OCI-LY1 (cell line): ENCODE data around the gene COMMD1.
A peak's percentile ranks its signal among the peaks of the same experiment; 100 is the strongest.

ENCODE experiments used
- H2AFZ ChIP-seq: fragments of 200-600 bp; sonication (generic), shearing (Covaris generic); 2 replicates; pipeline ENCODE4 v1.6.0; 2014; ENCODE audit warnings: antibody characterized with exemption, mild to moderate bottlenecking, low read length
- H3F3A ChIP-seq: fragments of 200-600 bp; sonication (generic), shearing (Covaris generic); 2 replicates; pipeline ENCODE4 v1.6.0; 2014; ENCODE audit warnings: mild to moderate bottlenecking, antibody characterized with exemption, low read length, moderate library complexity; ENCODE audit not compliant: insufficient read depth
- H3K27ac ChIP-seq: fragments of 200-600 bp; sonication (generic); 2 replicates; pipeline ENCODE4 v1.5.1; 2014; ENCODE audit warnings: low read length, mixed run types, mild to moderate bottlenecking, low read depth; ENCODE audit not compliant: poor library complexity, severe bottlenecking
- H3K27me3 ChIP-seq: fragments of 200-600 bp; sonication (generic); 2 replicates; pipeline ENCODE4 v1.6.0; 2014; ENCODE audit warnings: antibody characterized with exemption, mild to moderate bottlenecking, low read length, moderate library complexity; ENCODE audit not compliant: insufficient read depth
- H3K36me3 ChIP-seq: fragments of 200-600 bp; sonication (generic); 2 replicates; pipeline ENCODE4 v1.6.1; 2014; ENCODE audit warnings: mild to moderate bottlenecking, antibody characterized with exemption, low read length, moderate library complexity, mixed read lengths; ENCODE audit not compliant: insufficient read depth
- H3K4me1 ChIP-seq: fragments of 200-600 bp; sonication (generic); 2 replicates; pipeline ENCODE4 v1.5.1; 2014; ENCODE audit warnings: mild to moderate bottlenecking, low read length, moderate library complexity; ENCODE audit not compliant: insufficient read depth, severe bottlenecking
- H3K4me2 ChIP-seq: fragments of 200-600 bp; sonication (generic), shearing (Covaris generic); 2 replicates; pipeline ENCODE4 v1.6.1; 2014; ENCODE audit warnings: low read length
- H3K4me3 ChIP-seq: fragments of 200-600 bp; sonication (generic); 2 replicates; pipeline ENCODE4 v1.5.1; 2014; ENCODE audit warnings: low read length, low read depth, mild to moderate bottlenecking, mixed read lengths; ENCODE audit not compliant: poor library complexity, severe bottlenecking
- H3K79me2 ChIP-seq: fragments of 200-600 bp; shearing (Covaris generic); 2 replicates; pipeline ENCODE4 v1.6.1; 2016; ENCODE audit warnings: mixed run types, low read length, mixed read lengths; ENCODE audit not compliant: insufficient read depth
- H3K9ac ChIP-seq: fragments of 200-600 bp; sonication (generic), shearing (Covaris generic); 2 replicates; pipeline ENCODE4 v1.6.1; 2014; ENCODE audit warnings: mild to moderate bottlenecking, low read length, mixed read lengths
- H3K9me2 ChIP-seq: fragments of 200-600 bp; sonication (generic), shearing (Covaris generic); 2 replicates; pipeline ENCODE4 v1.6.1; 2014; ENCODE audit warnings: low read depth, mild to moderate bottlenecking, low read length, mixed read lengths
- H3K9me3 ChIP-seq: fragments of 200-600 bp; shearing (Covaris generic); 2 replicates; pipeline ENCODE4 v1.6.1; 2014; ENCODE audit warnings: low read length, mixed read lengths
- H4K20me1 ChIP-seq: fragments of 200-600 bp; sonication (generic), shearing (Covaris generic); 2 replicates; pipeline ENCODE4 v1.6.0; 2016; ENCODE audit warnings: mild to moderate bottlenecking, low read length; ENCODE audit not compliant: insufficient read depth
- EZH2 ChIP-seq: fragments of 200-600 bp; sonication (generic), shearing (Covaris generic); IDR thresholded peaks from 2 replicates; pipeline ENCODE4 v1.8.0; 2017; ENCODE audit warnings: borderline replicate concordance, mixed run types, mild to moderate bottlenecking, antibody characterized with exemption, low read length, moderate library complexity, mixed read lengths
- TF ChIP-seq, protein P1 (sequence below): fragments of 200-600 bp; sonication (generic), shearing (Covaris generic); IDR thresholded peaks from 2 replicates; pipeline ENCODE4 v1.5.1; 2017; ENCODE audit warnings: mild to moderate bottlenecking, antibody characterized with exemption, low read length, moderate library complexity, mixed read lengths

COMMD1 gene

DNA sequence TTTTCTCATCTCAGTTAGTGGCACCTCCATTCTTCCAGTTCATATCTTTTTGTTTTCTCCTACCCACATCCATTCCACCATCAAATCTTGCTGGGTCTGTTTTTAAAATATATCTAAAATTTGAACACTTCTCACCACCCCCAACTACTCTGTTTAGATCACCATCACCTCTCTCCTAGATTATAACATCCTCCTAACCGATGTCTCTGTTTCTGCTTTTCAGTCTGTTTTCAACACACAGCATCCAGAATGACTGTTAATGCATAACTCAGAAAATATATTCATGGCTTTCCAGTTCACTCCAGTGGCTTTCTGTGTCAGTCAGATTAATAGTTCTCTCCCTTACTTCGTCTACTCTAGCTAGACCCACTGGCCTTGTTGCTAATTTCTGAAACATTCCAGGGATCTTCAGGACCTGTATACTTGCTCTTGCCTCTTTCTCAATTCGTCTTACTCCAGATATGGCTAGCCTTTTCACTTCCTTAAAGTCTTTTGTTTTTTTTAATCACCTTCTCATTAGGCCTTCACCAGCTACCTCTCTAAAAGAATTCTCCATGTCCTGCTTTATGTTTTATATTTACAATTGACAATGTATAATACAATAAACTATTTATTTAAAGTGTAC is 105.3 kb downstream of the COMMD1 start:
- H3K4me3 ChIP-seq, result no peak overlapping the region
- no peaks in the 10 kb centered on the region for H3K36me3 ChIP-seq
- no peak overlapping the region for H2AFZ ChIP-seq

GRCh38 chr2:62013641-62014040 is 108.2 kb downstream of the COMMD1 start:
- Histone ChIP-seq H3K4me3 (no peak overlapping the region), H3K9ac (no peak overlapping the region), H3K4me2 (no peak overlapping the region), H3K9me2 (no peaks in the 10 kb centered on the region), H3K36me3 (no peaks in the 10 kb centered on the region), H4K20me1 (no peaks in the 10 kb centered on the region), H3F3A (no peaks in the 10 kb centered on the region), H3K4me1 (peaks cover 22% of the 10 kb centered on the region), H3K9me3 (no peaks in the 10 kb centered on the region), H2AFZ (no peak overlapping the region), H3K79me2 (no peaks in the 10 kb centered on the region), H3K27ac (no peak overlapping the region), H3K27me3 (no peaks in the 10 kb centered on the region)
- TF ChIP-seq EZH2, result no peak
- TF ChIP-seq, protein P1, sequence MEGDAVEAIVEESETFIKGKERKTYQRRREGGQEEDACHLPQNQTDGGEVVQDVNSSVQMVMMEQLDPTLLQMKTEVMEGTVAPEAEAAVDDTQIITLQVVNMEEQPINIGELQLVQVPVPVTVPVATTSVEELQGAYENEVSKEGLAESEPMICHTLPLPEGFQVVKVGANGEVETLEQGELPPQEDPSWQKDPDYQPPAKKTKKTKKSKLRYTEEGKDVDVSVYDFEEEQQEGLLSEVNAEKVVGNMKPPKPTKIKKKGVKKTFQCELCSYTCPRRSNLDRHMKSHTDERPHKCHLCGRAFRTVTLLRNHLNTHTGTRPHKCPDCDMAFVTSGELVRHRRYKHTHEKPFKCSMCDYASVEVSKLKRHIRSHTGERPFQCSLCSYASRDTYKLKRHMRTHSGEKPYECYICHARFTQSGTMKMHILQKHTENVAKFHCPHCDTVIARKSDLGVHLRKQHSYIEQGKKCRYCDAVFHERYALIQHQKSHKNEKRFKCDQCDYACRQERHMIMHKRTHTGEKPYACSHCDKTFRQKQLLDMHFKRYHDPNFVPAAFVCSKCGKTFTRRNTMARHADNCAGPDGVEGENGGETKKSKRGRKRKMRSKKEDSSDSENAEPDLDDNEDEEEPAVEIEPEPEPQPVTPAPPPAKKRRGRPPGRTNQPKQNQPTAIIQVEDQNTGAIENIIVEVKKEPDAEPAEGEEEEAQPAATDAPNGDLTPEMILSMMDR, result no peak

More for the DNA sequence above, 105.3 kb downstream of the COMMD1 start:
- no peaks in the 10 kb centered on the region for H3K27me3 ChIP-seq
- H3K79me2 ChIP-seq, result no peaks in the 10 kb centered on the region
- TF ChIP-seq, protein P1, result no peak
- no peak for TF ChIP-seq EZH2
- H3K9me2 ChIP-seq, result no peaks in the 10 kb centered on the region
- H3K9me3 ChIP-seq, result 0 out of 2 replicates have a peak, but pooled peaks cover 2% of the 10 kb centered on the region
- H3F3A ChIP-seq, result no peaks in the 10 kb centered on the region
- no peak overlapping the region; the same call in 1 of the 2 replicates for H3K9ac ChIP-seq
- no peaks in the 10 kb centered on the region for H4K20me1 ChIP-seq
- H3K27ac ChIP-seq, result peak overlapping the region; percentile 40
- H3K4me1 ChIP-seq, result peaks cover 22% of the 10 kb centered on the region
- H3K4me2 ChIP-seq, result peak overlapping the region; percentile 15; the same call in 1 of the 2 replicates

GRCh38 chr2:62014102-62014501 is 108.6 kb downstream of the COMMD1 start:
- TF ChIP-seq, protein P1, result no peak
- no peak for TF ChIP-seq EZH2
- H3F3A ChIP-seq, result no peaks in the 10 kb centered on the region
- H3K9ac ChIP-seq, result no peak overlapping the region
- H3K9me2 ChIP-seq, result no peaks in the 10 kb centered on the region
- no peak overlapping the region for H3K4me3 ChIP-seq
- no peaks in the 10 kb centered on the region for H3K79me2 ChIP-seq
- peaks cover 22% of the 10 kb centered on the region for H3K4me1 ChIP-seq
- no peaks in the 10 kb centered on the region for H4K20me1 ChIP-seq
- no peaks in the 10 kb centered on the region for H3K27me3 ChIP-seq
- H3K36me3 ChIP-seq, result no peaks in the 10 kb centered on the region
- H3K9me3 ChIP-seq, result no peaks in the 10 kb centered on the region
- H3K27ac ChIP-seq, result no peak overlapping the region
- H2AFZ ChIP-seq, result no peak overlapping the region
- H3K4me2 ChIP-seq, result no peak overlapping the region
